ENCODE measurements around the gene TRAF1. TPM values are rescaled to one million over a fixed set of nuclear protein-coding genes. Genes with fewer than 3 reads are reported as not detected.

TRAF1 gene
- total RNA-seq, 4 donors from 2014 or later, result 5.7 to 7.8 (median 6.6) TPM

DNA sequence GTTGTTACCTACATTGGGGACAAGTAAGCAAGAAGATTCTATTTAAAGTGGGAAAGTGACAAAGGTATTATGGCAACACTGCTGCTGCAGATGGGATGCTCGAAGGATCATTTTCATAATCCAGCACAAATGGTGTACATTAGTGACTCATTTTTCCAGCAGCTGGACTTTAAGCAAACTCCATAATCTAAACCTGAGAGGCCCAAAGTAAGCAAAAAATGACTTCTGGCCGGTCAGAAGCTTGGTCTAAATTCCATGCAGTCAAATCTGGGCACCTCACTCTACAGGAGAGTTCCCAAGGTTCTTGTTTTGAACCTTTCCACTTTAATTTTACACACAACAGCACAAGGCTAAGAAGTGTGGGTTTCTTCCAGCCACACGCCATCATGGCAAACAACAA, 43.6 kb upstream of the TRAF1 start:
- intact Hi-C loops (cut with DNase I), result no loop called here
- TF ChIP-seq, protein P1, sequence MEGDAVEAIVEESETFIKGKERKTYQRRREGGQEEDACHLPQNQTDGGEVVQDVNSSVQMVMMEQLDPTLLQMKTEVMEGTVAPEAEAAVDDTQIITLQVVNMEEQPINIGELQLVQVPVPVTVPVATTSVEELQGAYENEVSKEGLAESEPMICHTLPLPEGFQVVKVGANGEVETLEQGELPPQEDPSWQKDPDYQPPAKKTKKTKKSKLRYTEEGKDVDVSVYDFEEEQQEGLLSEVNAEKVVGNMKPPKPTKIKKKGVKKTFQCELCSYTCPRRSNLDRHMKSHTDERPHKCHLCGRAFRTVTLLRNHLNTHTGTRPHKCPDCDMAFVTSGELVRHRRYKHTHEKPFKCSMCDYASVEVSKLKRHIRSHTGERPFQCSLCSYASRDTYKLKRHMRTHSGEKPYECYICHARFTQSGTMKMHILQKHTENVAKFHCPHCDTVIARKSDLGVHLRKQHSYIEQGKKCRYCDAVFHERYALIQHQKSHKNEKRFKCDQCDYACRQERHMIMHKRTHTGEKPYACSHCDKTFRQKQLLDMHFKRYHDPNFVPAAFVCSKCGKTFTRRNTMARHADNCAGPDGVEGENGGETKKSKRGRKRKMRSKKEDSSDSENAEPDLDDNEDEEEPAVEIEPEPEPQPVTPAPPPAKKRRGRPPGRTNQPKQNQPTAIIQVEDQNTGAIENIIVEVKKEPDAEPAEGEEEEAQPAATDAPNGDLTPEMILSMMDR (IDR thresholded peaks at IDR 0.05), result no peak
- no peak for TF ChIP-seq POLR2A (IDR thresholded peaks at IDR 0.05)
- Histone ChIP-seq H3K4me1 (peaks cover 11 to 14% of the 10 kb centered on the region in 2 donors), H3K4me3 (replicated peaks in 1 of 3) (no peak overlapping the region), H3K36me3 (no peaks in the 10 kb centered on the region), H3K27me3 (no peaks in the 10 kb centered on the region), H3K9me3 (no peaks in the 10 kb centered on the region), H3K27ac (no peak overlapping the region)
- no peak for DNase-seq
- 81% methylated on average over 3 of the region's 3 CpGs for WGBS, 2 donors

- H3K27me3 ChIP-seq, result no peaks in the 10 kb centered on the region
- peaks cover 14% of the 10 kb centered on the region in 2 donors for H3K4me1 ChIP-seq
- DNase-seq, result no peak
- TF ChIP-seq, protein P1 (IDR thresholded peaks at IDR 0.05), result no peak
- TF ChIP-seq POLR2A (IDR thresholded peaks at IDR 0.05), result no peak
- no peaks in the 10 kb centered on the region for H3K9me3 ChIP-seq
- H3K36me3 ChIP-seq, result no peaks in the 10 kb centered on the region
- WGBS, 2 donors, result 44 to 50% methylated on average over 3 of the region's 3 CpGs
- peak overlapping the region; percentile 79 to 87 (median 84) for H3K27ac ChIP-seq
- intact Hi-C loops (cut with DNase I), result no loop called here
- H3K4me3 ChIP-seq (replicated peaks in 1 of 3), result no peak overlapping the region
Observed at GRCh38 chr9:120966013-120966369, 39.4 kb upstream of the TRAF1 start.

GRCh38 chr9:120965344-120966012, 38.9 kb upstream of the TRAF1 start:
- Histone ChIP-seq H3K4me3 (replicated peaks in 1 of 3) (no peak overlapping the region), H3K27me3 (no peaks in the 10 kb centered on the region), H3K9me3 (no peaks in the 10 kb centered on the region), H3K36me3 (no peaks in the 10 kb centered on the region), H3K27ac (peak overlapping the region; percentile 79 to 87 (median 84)), H3K4me1 (peaks cover 14% of the 10 kb centered on the region in 2 donors)
- WGBS, 2 donors, result 57 to 71% methylated on average over 4 of the region's 4 CpGs
- intact Hi-C loops (cut with DNase I), result no loop called here
- TF ChIP-seq, protein P1 (IDR thresholded peaks at IDR 0.05), result no peak
- TF ChIP-seq POLR2A (IDR thresholded peaks at IDR 0.05), result no peak
- peak; percentile 65 to 66 for DNase-seq

GRCh38 chr9:120961936-120962335, 35.3 kb upstream of the TRAF1 start:
- no peaks in the 10 kb centered on the region for H3K36me3 ChIP-seq
- H3K4me3 ChIP-seq (replicated peaks in 1 of 3), result no peak overlapping the region
- intact Hi-C loops (cut with DNase I), result no loop called here
- no peaks in the 10 kb centered on the region for H3K27me3 ChIP-seq
- no peak for TF ChIP-seq POLR2A (IDR thresholded peaks at IDR 0.05)
- TF ChIP-seq, protein P1 (IDR thresholded peaks at IDR 0.05), result no peak
- no peak for DNase-seq
- H3K4me1 ChIP-seq, result peaks cover 14% of the 10 kb centered on the region in 2 donors
- 97 to 98% methylated on average over 3 of the region's 3 CpGs for WGBS, 2 donors
- H3K27ac ChIP-seq, result no peak overlapping the region
- no peaks in the 10 kb centered on the region for H3K9me3 ChIP-seq

DNA sequence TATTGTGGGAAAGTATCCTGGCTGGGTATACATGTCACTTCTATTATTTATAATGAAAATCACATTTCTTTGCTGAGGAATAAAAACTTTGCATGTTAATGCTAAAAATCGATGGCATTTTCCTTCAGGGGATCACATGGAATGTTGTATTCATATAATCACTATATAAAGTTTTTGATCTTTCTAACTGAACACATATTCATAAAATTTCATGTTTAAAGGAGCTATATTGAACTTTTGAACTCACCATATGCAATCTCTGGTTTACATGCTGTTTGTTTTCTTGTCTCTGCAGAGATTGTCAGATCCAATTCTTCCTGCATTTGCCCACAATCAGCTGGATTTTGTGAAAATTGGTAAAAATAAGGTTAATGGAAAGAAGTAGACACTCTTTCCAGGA, 33.4 kb upstream of the TRAF1 start:
- peaks cover 0 to 1% of the 10 kb centered on the region in 2 donors for H3K4me1 ChIP-seq
- WGBS, 2 donors, result 87 to 93% methylated on average over 1 of the region's 1 CpG
- no peak overlapping the region for H3K27ac ChIP-seq
- no peaks in the 10 kb centered on the region for H3K36me3 ChIP-seq
- DNase-seq, result no peak
- H3K27me3 ChIP-seq, result no peaks in the 10 kb centered on the region
- TF ChIP-seq, protein P1 (IDR thresholded peaks at IDR 0.05), result no peak
- no peak for TF ChIP-seq POLR2A (IDR thresholded peaks at IDR 0.05)
- no peak overlapping the region for H3K4me3 ChIP-seq (replicated peaks in 1 of 3)
- intact Hi-C loops (cut with DNase I), result no loop called here
- no peaks in the 10 kb centered on the region for H3K9me3 ChIP-seq
